Astrocyte (in vitro differentiated cells and primary cell): ENCODE results near the gene C22orf39. TPM values are rescaled to one million over a fixed set of nuclear protein-coding genes. Genes with fewer than 3 reads are reported as not detected.

Experiments
- DNase-seq: peaks from one replicate; pipeline ENCODE4 v3.0.0-alpha.2; 2010; ENCODE audit warnings: low read depth
- FAIRE-seq: peaks from 2 replicates; lab custom pipeline; 2011; peaks lifted over from hg19 to GRCh38; lab: Jason Lieb, UNC
- H2AFZ ChIP-seq: 2 replicates; pipeline ENCODE4 v1.6.0; 2012; ENCODE audit warnings: low read depth, low read length, inconsistent platforms
- H3K27ac ChIP-seq: 2 replicates; pipeline ENCODE4 v1.5.1; 2011; ENCODE audit warnings: low read depth, low read length, inconsistent platforms
- H3K27me3 ChIP-seq: 2 replicates; pipeline ENCODE4 v1.6.0; 2011; ENCODE audit warnings: low read length, inconsistent platforms; ENCODE audit not compliant: insufficient read depth
- H3K36me3 ChIP-seq: 2 replicates; pipeline ENCODE4 v1.5.1; 2011; ENCODE audit warnings: low read length, inconsistent platforms; ENCODE audit not compliant: insufficient read depth
- H3K4me1 ChIP-seq: 2 replicates; pipeline ENCODE4 v1.5.1; 2011; ENCODE audit warnings: low read length, inconsistent platforms; ENCODE audit not compliant: insufficient read depth
- H3K4me2 ChIP-seq: 2 replicates; pipeline ENCODE4 v1.6.0; 2012; ENCODE audit warnings: low read length, inconsistent platforms
- H3K4me3 ChIP-seq: 2 replicates; pipeline ENCODE4 v1.5.1; 2011; ENCODE audit warnings: low read depth, mild to moderate bottlenecking, low read length, inconsistent platforms; ENCODE audit not compliant: insufficient read depth
- H3K79me2 ChIP-seq: 2 replicates; pipeline ENCODE4 v1.6.0; 2012; ENCODE audit warnings: mild to moderate bottlenecking, low read length, inconsistent platforms; ENCODE audit not compliant: insufficient read depth
- H3K9ac ChIP-seq: 2 replicates; pipeline ENCODE4 v1.6.0; 2012; ENCODE audit warnings: mild to moderate bottlenecking, low read length, inconsistent platforms
- H3K9me3 ChIP-seq: 2 replicates; pipeline ENCODE4 v1.5.1; 2012; ENCODE audit warnings: low read depth, mild to moderate bottlenecking, low read length, inconsistent platforms; ENCODE audit not compliant: insufficient read depth
- H4K20me1 ChIP-seq: 2 replicates; pipeline ENCODE4 v1.6.0; 2012; ENCODE audit warnings: low read length, inconsistent platforms; ENCODE audit not compliant: insufficient read depth
- H3K27ac Mint-ChIP-seq: one replicate; pipeline ENCODE4 v1.8.0; 2021; ENCODE audit warnings: mild to moderate bottlenecking, mixed read lengths; ENCODE audit not compliant: unreplicated experiment
- H3K27me3 Mint-ChIP-seq: one replicate; pipeline ENCODE4 v1.8.0; 2021; ENCODE audit warnings: low read depth, mixed read lengths; ENCODE audit not compliant: unreplicated experiment
- H3K36me3 Mint-ChIP-seq: one replicate; pipeline ENCODE4 v1.8.0; 2021; ENCODE audit warnings: low read depth, mixed read lengths; ENCODE audit not compliant: unreplicated experiment
- H3K4me1 Mint-ChIP-seq: one replicate; pipeline ENCODE4 v1.8.0; 2021; ENCODE audit warnings: low read depth, mixed read lengths; ENCODE audit not compliant: unreplicated experiment
- H3K4me3 Mint-ChIP-seq: one replicate; pipeline ENCODE4 v1.8.0; 2021; ENCODE audit warnings: mild to moderate bottlenecking, moderate library complexity, mixed read lengths; ENCODE audit not compliant: unreplicated experiment
- H3K9me3 Mint-ChIP-seq: one replicate; pipeline ENCODE4 v1.8.0; 2021; ENCODE audit warnings: mild to moderate bottlenecking, mixed read lengths; ENCODE audit not compliant: unreplicated experiment
- EZH2 ChIP-seq: IDR thresholded peaks from 2 replicates; pipeline ENCODE4 v1.6.1; 2012; ENCODE audit warnings: mild to moderate bottlenecking, low read length, inconsistent platforms; ENCODE audit not compliant: insufficient read depth
- total RNA-seq: library from RNA; stranded (reverse); gene quantifications from 2 replicates; pipeline ENCODE4 v1.2.1, GENCODE V29; 2021
- TF ChIP-seq, protein P1 (sequence below): IDR thresholded peaks from 2 replicates; pipeline ENCODE4 v1.5.1; 2011; ENCODE audit warnings: low read depth, mild to moderate bottlenecking, inconsistent platforms, low read length, moderate library complexity; ENCODE audit not compliant: insufficient read depth

The C22orf39 gene
- total RNA-seq, 1 donor from 2014 or later: 14.5 TPM

DNA sequence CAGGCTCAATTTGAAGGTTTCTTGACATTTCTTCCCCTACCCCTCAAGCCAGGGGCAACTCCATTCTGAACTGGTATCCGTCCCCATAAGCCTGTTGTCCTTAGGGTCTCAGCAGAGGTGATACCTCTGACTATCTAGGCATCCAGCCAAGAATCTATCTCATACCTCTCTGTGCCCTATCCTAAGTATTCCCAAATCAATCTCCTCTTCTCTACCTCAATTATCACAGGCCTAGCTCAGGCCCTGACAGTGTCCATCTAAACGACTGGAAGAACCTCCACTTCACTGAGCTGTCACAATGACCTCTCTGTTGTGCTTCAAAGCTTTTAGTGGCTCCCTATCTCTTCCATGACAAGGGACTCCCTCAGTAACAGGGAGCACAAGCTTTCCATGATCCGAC is 42.8 kb downstream of the C22orf39 start:
- Histone ChIP-seq H3K9ac (no peak overlapping the region), H3K27ac (no peak overlapping the region), H3K79me2 (no peaks in the 10 kb centered on the region), H3K4me2 (no peak overlapping the region), H3K4me3 (no peak overlapping the region), H3K4me1 (no peaks in the 10 kb centered on the region), H3K27me3 (no peaks in the 10 kb centered on the region), H4K20me1 (peaks cover 36% of the 10 kb centered on the region), H2AFZ (no peak overlapping the region), H3K36me3 (peaks cover 27% of the 10 kb centered on the region), H3K9me3 (no peaks in the 10 kb centered on the region)
- DNase-seq (no peak), FAIRE-seq (no peak)
- Mint-ChIP-seq H3K9me3 (peaks cover 2% of the 10 kb centered on the region), H3K4me1 (no peaks in the 10 kb centered on the region), H3K27me3 (no peaks in the 10 kb centered on the region), H3K4me3 (no peak overlapping the region), H3K36me3 (peaks cover 25% of the 10 kb centered on the region), H3K27ac (no peak overlapping the region)
- TF ChIP-seq, protein P1, sequence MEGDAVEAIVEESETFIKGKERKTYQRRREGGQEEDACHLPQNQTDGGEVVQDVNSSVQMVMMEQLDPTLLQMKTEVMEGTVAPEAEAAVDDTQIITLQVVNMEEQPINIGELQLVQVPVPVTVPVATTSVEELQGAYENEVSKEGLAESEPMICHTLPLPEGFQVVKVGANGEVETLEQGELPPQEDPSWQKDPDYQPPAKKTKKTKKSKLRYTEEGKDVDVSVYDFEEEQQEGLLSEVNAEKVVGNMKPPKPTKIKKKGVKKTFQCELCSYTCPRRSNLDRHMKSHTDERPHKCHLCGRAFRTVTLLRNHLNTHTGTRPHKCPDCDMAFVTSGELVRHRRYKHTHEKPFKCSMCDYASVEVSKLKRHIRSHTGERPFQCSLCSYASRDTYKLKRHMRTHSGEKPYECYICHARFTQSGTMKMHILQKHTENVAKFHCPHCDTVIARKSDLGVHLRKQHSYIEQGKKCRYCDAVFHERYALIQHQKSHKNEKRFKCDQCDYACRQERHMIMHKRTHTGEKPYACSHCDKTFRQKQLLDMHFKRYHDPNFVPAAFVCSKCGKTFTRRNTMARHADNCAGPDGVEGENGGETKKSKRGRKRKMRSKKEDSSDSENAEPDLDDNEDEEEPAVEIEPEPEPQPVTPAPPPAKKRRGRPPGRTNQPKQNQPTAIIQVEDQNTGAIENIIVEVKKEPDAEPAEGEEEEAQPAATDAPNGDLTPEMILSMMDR: no peak
- no peak for TF ChIP-seq EZH2

DNA sequence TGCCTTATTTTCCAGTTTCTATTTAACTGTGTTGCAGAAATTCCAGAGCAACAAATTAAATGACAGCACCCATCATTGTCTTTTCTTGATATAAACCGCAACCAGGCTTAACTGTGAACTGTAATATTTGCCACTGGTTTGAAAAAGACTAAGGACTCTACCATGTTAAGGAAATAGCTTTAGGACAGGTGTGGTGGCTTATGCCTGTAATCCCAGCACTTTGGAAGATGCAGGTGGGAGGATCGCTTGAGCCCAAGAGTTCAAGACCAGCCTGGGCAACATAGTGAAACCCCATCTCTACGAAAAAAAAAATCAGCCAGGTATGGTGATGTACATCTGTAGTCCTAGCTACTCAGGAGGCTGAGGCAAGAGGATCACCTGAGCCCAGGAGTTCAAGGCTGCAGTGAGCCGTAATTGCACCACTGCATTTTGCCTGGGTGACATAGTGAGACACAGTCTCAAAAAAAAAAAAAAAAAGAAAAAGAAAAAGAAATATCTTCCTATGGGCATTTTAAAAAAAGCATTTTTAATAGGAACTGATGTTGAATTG is 44.8 kb downstream of the C22orf39 start:
- no peak overlapping the region for H3K4me3 Mint-ChIP-seq
- FAIRE-seq: no peak
- Histone ChIP-seq H3K9me3 (no peaks in the 10 kb centered on the region), H3K27me3 (no peaks in the 10 kb centered on the region), H3K27ac (no peak overlapping the region), H3K4me1 (no peaks in the 10 kb centered on the region), H3K36me3 (peaks cover 29% of the 10 kb centered on the region), H3K9ac (no peak overlapping the region), H3K4me3 (no peak overlapping the region), H3K79me2 (no peaks in the 10 kb centered on the region), H3K4me2 (no peak overlapping the region), H4K20me1 (peaks cover 35% of the 10 kb centered on the region), H2AFZ (no peak overlapping the region)
- H3K36me3 Mint-ChIP-seq: peaks cover 22% of the 10 kb centered on the region
- no peak for DNase-seq
- H3K9me3 Mint-ChIP-seq: peaks cover 2% of the 10 kb centered on the region
- H3K27me3 Mint-ChIP-seq: no peaks in the 10 kb centered on the region
- no peaks in the 10 kb centered on the region for H3K4me1 Mint-ChIP-seq
- TF ChIP-seq EZH2: no peak
- TF ChIP-seq, protein P1: no peak
- no peak overlapping the region for H3K27ac Mint-ChIP-seq

DNA sequence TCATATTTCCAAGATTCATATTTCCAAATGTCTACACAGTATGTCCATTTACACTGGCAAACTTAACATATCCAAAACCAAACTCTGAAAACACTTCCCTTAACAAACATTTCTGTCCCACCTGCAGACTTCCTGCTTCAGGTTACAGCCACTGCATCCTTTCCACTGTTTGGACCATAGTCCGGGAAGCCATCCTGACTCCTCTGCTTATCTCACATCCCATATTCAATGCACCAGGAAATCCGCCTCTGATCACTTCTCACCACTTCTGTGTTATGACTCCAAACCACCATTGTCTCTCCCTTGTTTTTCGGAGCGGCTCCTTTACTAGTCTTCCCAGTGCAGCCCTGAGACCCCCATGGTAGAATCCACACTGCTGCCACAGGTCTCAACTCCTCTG is 46.0 kb downstream of the C22orf39 start:
- no peak overlapping the region for H3K27ac Mint-ChIP-seq
- no peak overlapping the region for H3K27ac ChIP-seq
- peaks cover 17% of the 10 kb centered on the region for H3K36me3 ChIP-seq
- H3K27me3 ChIP-seq: no peaks in the 10 kb centered on the region
- FAIRE-seq (no peak), DNase-seq (no peak)
- TF ChIP-seq, protein P1: no peak
- TF ChIP-seq EZH2: no peak
- no peaks in the 10 kb centered on the region for H3K4me1 ChIP-seq
- no peak overlapping the region for H3K4me2 ChIP-seq
- H3K27me3 Mint-ChIP-seq: no peaks in the 10 kb centered on the region
- H3K4me3 Mint-ChIP-seq: no peak overlapping the region
- H3K9ac ChIP-seq: no peak overlapping the region
- H3K4me3 ChIP-seq: no peak overlapping the region
- no peaks in the 10 kb centered on the region for H3K9me3 ChIP-seq
- H4K20me1 ChIP-seq: peaks cover 32% of the 10 kb centered on the region
- peaks cover 2% of the 10 kb centered on the region for H3K9me3 Mint-ChIP-seq
- no peaks in the 10 kb centered on the region for H3K79me2 ChIP-seq
- H3K36me3 Mint-ChIP-seq: peaks cover 23% of the 10 kb centered on the region
- H2AFZ ChIP-seq: no peak overlapping the region
- H3K4me1 Mint-ChIP-seq: no peaks in the 10 kb centered on the region
